SKM-1 treated with dmso at 0.1 percent for 144 hours (cell line): Measurements from ENCODE around the gene LILRB3.
"Not testable (repeated sequence)": the region's sequence is repeated elsewhere in the genome, so short reads cannot be mapped to it uniquely, and the experiment has no call there.

Source experiments
- DNase-seq: peaks from one replicate; lab custom pipeline; 2025; ENCODE audit not compliant: unreplicated experiment; lab: John Stamatoyannopoulos, UW

Gene LILRB3

DNA sequence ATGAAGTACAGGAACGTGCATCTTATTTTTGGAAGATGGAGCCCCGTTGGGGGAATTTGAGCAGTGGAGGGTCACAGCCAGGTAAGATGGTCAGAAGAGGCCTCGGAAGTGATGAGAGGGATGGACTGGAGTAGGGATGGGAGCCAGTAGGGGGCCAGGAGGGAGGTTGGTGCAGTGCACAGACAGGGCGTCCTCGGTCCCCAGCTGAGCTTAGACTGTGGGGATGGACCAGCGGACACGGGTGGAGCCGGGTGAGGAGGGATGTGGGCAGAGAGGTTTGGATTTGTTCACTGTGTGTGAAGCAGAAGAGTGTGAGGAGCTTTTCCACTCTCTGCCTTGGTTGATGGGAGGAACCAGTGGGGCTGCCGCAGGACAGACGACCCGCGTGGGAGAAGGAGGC is 11.6 kb downstream of the LILRB3 start:
- DNase-seq, result no peak

DNA sequence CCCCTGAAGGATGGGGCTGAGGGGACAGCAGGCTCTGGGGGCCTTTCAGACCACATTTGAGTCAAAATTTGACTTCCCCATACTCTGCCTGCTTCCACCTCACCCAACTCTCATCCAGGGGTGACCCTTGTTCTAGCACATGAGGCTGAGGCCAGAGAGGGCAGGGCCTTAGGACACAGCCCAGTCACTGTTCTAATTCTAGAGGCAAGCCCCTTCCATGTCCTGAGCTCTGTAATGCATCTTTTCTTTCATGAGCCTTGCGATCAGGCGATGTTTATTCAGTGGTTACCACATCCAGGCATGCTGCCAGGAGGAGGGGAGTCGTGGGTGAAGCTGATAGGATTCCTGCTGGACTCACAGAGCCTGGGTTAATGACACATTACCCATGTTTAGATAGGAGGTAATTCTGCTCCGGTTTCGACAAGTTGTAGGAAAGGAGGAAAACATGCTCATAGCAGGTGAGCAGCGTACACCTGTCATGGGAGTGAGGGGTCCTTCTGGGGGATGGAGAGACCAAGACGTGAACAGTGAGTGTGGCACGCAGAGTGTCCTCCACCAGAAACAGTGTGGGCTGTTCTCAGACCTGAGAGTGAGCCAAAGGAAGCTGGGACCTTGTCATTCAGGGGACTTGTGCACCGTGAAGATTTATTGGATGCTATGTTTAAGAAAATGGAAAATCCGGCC is 12.9 kb downstream of the LILRB3 start:
- no peak for DNase-seq

DNA sequence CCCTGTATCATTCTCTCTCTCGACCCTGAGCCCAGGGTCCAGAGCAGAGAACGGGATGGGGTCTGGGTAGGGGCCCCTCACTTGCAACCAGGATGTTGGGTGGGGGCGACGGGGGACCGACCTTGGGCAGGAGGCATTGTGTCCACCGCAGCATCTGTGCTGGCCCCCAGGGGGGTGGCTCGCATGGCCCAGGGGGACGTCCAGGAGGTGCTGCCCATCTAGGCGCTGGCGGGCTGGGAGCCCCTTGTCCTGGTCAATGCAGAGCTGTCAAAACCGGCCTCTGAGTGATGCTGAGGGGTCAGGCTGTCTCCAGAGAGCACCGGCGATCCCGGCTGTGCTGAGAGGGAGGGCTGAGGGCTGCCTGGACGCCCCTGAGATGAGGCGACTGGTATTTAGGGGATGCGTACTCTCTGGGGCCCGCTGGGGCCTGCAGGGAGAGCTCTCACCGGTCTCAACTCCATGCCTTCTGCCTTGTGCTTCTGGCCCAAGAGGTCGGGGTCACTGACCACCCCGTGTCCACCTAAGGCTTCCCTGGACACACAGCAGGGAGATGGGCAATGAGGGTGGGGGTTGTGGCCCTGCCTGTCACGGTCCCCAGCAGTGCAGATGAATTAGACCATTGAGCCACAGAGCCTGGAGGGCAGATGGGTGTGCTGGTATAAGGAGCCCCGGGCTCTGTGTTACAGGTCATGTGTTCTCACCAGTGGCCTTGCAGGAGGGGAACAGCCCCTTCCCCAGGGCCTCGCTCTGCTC is 13.6 kb downstream of the LILRB3 start:
- DNase-seq, result no peak

DNA sequence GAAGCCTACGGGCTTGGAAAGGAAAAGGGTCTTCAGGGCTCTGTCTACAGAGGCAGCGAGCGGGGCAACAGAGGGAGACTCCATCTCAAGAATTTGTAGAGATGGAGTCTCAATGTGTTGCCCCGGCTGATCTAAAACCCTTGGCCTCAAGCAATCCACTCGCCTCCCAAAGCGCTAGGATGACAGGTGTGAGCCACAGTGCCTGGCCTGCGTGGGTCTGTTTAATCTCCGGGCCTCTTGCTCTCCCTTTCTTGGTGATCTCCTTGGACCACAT is 14.1 kb downstream of the LILRB3 start:
- no peak for DNase-seq

DNA sequence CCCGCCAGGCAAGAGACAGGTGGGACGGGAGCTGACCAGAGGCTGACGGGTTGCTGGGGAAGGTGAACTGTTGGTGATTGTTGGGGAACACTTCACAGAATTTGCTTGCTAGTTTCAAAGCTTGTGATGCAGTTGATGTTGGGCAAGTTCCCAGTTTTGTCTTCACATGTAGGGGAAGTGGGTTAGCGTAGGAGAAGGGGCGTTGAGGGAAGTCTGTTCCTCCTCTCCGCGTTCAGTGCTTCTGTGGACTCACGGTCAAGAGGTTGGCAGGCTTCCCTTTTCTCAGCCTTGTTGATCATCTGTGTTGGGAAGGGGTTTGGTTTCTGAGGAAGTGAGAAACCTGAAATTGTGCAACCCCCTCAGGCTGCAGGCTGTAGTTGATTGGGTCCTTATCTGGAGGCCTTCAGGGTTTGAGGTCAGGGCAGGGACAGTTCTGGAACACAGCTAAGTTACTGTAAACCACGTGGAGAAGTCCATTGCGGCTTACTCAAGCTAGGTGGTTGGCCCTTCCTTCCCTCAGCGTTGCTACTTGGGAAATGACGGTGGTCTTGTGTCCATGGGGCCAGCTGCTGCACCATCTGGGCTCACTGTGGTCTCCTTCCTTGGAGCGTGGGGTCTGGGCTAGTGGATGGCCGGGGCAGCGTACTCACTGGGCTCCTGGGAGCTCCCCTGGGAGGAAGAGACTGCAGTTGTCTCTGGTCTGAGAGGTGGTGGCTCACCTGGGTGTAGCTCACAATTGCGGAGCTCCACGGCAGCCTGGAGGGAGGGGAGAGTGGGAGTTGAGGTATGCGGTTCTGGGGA is 14.6 kb downstream of the LILRB3 start:
- peak; percentile 95 for DNase-seq

DNA sequence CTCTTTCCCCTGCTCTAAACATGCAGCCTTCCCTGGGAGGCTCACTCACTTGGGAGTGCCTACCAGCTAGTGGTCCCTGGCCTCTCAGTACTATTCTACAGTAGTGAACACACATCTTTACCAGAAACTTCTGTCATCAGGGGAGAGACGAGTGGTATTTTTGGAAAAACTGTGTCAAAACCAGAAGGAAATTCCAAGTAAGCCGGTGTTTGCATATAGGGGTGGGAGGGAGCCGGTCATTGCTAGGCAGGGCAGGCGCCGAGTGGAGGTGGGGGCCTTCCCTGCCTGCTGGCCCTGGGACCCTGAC is 15.2 kb downstream of the LILRB3 start:
- DNase-seq, result no peak

DNA sequence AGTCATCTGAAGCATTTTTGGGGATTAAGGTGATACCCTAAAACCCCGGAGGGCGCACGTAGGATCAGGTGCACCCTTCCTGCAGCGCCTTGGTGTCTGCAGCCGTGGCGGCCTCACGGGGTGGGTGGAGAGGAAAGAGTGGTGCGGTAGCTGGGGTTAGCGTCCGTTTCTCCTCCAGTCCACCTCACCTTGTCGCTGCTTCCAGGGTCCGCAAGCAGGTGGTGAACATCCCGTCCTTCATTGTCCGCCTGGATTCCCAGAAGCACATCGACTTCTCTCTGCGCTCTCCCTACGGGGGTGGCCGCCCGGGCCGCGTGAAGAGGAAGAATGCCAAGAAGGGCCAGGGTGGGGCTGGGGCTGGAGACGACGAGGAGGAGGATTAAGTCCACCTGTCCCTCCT is 15.6 kb downstream of the LILRB3 start:
- DNase-seq, result not testable (repeated sequence)

DNA sequence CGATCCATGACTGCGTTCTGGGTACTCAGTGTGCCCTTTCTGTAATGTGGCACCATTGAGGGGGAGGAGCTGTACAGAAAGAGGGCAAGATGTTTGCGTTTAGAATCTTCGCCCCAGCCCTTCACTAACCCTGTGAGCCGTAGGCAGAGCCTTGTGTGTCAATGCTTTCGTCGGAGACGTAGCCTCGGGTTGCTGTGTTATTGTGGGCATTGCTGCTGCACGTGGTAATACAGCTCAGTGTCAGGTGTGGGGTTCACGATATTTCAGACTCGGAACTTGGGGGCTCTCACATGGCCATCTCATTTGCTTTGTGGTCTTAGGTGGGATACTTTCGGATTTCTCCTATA is 16.0 kb downstream of the LILRB3 start:
- DNase-seq, result no peak

DNA sequence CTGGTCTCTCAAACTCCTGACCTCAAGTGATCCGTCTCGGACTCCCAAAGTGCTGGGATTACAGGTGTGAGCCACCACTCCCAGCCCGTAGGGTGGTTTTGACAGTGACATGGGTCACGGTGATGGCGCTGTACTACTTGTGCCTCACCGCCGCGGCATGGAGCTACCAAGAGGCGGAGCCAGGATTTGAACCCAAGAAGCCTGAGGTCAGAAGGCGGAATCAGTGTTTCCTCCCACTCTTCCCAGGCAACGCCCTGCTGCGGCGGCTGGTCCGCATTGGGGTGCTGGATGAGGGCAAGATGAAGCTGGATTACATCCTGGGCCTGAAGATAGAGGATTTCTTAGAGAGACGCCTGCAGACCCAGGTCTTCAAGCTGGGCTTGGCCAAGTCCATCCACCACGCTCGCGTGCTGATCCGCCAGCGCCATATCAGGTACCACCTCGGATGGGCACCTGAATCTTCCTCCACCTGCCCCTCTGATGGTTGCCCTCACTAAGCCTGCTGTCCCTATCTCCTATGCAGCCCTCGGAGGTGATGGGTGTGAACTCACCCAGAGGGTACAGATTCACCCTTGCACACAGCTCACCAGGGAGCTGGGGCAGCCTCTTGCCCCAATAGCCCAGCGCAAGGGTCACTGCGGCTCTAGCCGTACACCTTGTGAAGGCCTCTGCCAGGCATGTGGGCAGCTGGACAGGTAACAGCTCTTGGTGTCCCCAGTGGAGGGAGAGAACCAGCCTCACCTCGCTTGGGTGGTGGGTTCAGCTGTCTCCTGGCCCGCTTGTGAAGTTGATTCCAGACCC is 16.6 kb downstream of the LILRB3 start:
- no peak for DNase-seq

DNA sequence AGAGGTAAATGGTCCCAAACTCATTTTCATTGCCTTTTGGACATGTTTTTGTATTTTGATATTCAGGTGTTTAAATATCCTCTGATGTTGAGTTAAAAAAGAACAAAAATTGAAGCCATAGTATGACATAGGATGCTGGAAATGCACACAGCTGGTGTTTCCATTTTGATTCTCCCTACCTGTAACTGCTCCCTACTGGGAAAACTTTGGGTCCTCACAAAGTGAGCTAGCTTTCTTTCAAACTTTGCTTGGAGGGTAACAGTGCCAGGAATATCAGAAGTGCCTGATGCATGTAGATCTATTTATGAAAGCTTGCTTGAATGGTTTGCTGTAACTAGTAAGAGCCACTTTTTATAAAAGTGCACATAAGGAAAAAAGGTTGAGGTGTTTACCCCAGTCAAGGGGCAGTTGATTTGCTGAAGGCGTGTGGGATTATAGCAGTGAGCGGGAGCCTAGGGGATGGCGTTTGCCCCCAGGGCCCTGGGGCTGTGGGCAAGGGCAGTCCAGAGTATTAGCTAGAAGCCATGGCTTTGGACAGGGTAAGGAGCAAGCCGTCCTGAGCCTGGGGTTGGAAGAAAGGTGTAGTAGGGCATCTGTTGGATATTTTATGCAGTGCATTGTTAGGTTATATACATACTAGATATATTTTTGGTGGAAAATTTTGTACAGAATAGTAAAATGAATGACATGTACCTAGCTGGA is 17.9 kb downstream of the LILRB3 start:
- DNase-seq, result no peak

DNA sequence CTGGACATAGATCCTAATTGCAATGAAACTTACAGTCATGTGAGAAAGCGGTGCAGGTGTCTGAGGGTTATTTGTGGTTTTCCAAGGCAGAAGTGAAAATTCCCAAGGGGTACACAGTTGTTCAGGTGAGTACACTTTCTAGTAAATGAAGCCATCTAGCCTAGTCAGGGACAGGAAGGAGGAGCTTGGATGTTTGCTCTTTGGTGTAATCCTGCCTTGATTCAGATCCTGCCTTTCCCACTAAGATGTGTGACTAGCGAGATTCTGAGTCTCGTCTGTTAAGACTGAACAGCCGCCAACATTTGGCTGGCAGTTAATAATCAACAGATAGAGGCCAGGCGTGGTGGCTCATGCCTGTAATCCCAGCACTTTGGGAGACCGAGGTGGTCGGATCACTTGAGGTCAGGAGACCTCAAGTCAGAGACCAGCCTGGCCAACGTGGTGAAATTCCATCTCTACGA is 19.6 kb downstream of the LILRB3 start:
- no peak for DNase-seq

DNA sequence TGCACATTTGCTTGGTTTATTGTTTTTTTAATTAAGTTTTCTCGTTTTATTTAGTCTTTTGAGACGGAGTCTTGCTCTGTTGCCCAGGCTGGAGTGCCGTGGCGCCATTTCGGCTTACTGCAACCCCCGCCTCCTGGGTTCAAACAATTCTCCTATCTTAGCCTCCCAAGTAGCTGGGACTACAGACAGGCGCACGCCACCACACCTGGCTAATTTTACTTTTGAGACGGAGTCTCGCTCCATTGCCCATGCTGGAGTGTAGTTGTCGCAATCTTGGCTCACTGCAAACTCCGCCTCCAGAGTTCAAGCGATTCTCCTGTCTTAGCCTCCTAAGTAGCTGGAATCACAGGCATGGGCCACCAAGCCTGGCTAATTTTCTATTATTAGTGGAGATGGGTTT is 20.8 kb downstream of the LILRB3 start:
- no peak for DNase-seq

DNA sequence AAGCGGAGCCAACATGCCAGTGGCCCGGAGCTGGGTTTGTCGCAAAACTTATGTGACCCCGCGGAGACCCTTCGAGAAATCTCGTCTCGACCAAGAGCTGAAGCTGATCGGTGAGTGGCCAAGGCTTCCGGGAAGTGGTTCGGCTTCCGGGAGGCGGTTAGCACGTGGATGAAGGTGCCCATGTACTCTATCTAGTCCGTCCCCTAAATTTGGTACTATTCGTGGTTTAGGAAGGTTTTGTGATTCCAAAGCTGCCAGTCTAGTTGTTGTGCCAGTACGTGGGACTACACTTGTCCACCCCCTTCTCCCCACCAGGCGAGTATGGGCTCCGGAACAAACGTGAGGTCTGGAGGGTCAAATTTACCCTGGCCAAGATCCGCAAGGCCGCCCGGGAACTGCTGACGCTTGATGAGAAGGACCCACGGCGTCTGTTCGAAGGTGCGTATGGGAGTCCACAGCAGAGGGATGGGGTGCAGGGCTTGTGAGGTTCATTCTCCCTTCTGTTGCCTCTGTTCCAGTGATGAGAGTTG is 21.6 kb downstream of the LILRB3 start:
- DNase-seq, result no peak

DNA sequence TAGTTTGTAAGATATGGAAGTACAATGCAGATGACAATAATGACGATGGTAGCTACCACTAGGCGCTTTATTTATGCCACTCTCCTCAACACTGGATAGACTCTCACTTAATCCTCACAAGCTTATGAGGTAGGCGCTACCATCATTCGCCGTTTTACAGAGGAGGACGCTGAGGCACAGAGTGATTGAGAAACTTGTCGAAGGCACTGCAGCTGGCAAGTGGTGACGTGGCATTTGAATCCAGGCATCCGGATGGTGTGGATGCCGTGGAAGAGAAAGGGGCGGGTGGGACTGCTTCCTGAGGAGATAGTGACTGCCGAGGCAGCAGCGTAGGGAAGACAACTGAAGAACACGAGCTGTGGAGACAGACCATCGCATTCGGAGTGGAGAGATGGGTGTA is 23.4 kb downstream of the LILRB3 start:
- DNase-seq, result no peak

DNA sequence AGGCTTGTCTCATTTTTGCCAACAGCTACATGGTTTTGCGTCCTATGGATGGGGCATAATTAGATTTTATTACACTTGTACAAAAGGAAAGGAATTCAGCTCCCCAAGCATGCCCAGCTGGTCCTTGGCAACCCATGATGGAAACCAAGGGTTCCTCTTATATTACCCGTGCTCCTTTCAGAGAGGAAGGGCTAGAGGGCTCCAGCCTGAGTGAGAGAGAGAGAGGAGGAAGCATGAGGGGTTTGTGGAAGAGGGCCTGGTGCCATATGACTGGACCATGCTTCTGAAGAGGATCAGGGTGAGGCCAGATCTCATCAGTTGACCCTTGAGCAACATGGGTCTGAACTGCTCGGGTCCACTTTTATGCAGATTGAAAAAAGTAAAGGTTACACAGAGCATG is 25.7 kb downstream of the LILRB3 start:
- DNase-seq, result no peak

DNA sequence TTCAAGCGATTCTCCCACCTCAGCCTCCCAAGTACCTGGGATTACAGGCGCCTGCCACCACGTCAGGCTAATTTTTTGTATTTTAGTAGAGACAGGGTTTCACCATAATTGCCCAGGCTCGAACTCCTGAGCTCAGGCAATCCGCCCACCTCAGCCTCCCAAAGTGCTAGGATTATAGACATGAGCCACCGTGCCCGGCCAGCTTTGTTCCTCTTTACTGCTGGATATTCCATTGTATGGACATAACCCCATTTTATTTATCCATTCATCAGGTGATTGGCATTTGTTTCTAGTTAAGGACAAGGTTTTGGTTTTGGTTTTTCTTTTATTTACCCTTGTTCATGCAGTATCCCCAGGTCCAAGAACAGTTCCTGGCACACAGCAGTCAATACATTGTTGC is 26.3 kb downstream of the LILRB3 start:
- no peak for DNase-seq

DNA sequence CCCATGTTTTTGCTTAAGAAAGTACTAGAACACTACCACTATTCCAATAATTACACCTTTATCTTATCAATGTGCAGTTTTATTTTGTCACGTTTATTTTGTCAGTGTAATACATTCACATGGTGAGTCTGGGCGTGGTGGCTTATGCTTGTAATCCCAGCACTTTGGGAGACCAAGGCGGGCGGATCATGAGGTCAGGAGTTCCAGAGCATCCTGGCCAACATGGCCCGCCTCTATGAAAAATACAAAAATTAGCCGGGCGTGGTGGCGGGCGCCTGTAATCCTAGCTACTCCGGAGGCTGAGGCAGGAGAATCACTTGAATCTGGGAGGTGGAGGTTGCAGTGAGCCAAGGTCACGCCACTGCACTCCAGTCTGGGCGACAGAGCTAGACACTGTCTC is 28.3 kb downstream of the LILRB3 start:
- DNase-seq, result not testable (repeated sequence)

DNA sequence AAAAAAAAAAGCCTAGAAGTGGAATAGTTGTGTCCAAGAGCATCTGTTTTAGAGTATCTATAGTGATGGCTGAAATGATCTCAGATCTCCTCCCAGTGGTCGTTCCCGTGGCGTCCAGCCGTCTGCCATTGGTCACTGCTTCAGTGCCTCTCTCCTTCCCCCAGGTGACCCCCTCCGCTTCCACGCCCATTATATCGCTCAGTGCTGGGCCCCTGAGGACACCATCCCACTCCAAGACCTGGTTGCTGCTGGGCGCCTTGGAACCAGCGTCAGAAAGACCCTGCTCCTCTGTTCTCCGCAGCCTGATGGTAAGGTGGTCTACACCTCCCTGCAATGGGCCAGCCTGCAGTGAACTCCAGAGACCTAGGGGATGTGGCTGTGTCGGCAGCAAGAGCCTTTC is 29.8 kb downstream of the LILRB3 start:
- DNase-seq, result no peak

DNA sequence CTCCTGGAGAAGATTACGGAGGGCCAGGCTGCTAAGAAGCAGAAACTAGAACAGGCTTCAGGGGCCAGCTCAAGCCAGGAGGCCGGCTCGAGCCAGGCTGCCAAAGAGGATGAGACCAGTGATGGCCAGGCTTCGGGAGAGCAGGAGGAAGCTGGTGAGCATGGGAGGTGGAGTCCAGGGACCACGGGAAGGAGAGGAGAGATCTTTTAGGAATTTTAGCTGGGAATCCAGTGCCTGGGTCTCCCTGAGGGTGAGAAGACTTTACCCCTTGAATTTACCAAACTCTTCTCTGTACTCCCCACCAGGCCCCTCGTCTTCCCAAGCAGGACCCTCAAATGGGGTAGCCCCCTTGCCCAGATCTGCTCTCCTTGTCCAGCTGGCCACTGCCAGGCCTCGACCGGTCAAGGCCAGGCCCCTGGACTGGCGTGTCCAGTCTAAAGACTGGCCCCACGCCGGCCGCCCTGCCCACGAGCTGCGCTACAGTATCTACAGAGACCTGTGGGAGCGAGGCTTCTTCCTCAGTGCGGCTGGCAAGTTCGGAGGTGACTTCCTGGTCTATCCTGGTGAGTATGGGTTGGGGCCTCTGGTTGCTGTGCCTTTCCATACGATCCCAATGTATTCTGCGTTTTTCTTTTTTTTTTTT is 30.9 kb downstream of the LILRB3 start:
- DNase-seq, result no peak
